ENCODE data around the gene TOMM40. TPM values are rescaled to one million over a fixed set of nuclear protein-coding genes. Genes with fewer than 3 reads are reported as not detected.

TOMM40 gene
- total and polyA plus RNA-seq, 11 donors: 32.2 to 79.9 (median 46.3) TPM

- Histone ChIP-seq H3K27me3 (no peaks in the 10 kb centered on the region), H3K4me1 (peaks cover 0 to 31% (median 21%) of the 10 kb centered on the region in 12 donors), H3K4me3 (peak overlapping the region; percentile 28 to 100 (median 73)), H3K9me3 (no peaks in the 10 kb centered on the region), H3K36me3 (peaks cover 0 to 59% (median 54%) of the 10 kb centered on the region in 9 donors), H3K27ac (peak overlapping the region in 9 of 12 donors; percentile 6 to 96 (median 93))
- DNase-seq (no peak), ATAC-seq (no peak)
- intact Hi-C loops (cut with DNase I): loop anchor here in 7 of 10 donors (1.0 to 10.0 kb wide), 4 partner anchors 43 to 165 kb away; partner anchors contain the start of gene NECTIN2 (in 6 of the 7)
- WGBS, 4 donors: 53 to 58% (median 56%) methylated on average over 17 of the region's 17 CpGs
- no peak for TF ChIP-seq POLR2A (IDR thresholded peaks at IDR 0.05)
- TF ChIP-seq CTCF (IDR thresholded peaks at IDR 0.05): no peak
These were observed 1.2 kb upstream of the TOMM40 start for GRCh38 chr19:44889830-44890365.

- no peak for TF ChIP-seq CTCF (IDR thresholded peaks at IDR 0.05)
- peak in 1 of 2 donors; percentile 69 for TF ChIP-seq POLR2A (IDR thresholded peaks at IDR 0.05)
- intact Hi-C loops (cut with DNase I): loop anchor here in 7 of 10 donors (1.0 to 10.0 kb wide), 4 partner anchors 43 to 164 kb away; partner anchors contain the start of gene NECTIN2 (in 6 of the 7)
- H3K9me3 ChIP-seq: no peaks in the 10 kb centered on the region
- DNase-seq (peak in 3 of 5 donors; percentile 100), ATAC-seq (peak; percentile 92 to 95 (median 94))
- peaks cover 0 to 31% (median 21%) of the 10 kb centered on the region in 12 donors for H3K4me1 ChIP-seq
- peaks cover 0 to 61% (median 60%) of the 10 kb centered on the region in 9 donors for H3K36me3 ChIP-seq
- H3K27me3 ChIP-seq: no peaks in the 10 kb centered on the region
- peak overlapping the region; percentile 28 to 100 (median 73) for H3K4me3 ChIP-seq
- WGBS, 4 donors: 0 to 1% (median 0%) methylated on average over 34 to 40 of the region's 40 CpGs
- peak overlapping the region; percentile 86 to 96 (median 94) for H3K27ac ChIP-seq
These were observed 563 bp upstream of the TOMM40 start for GRCh38 chr19:44890366-44891015.

GRCh38 chr19:44892932-44893331 lies 1.9 kb downstream of the TOMM40 start:
- no peak for TF ChIP-seq POLR2A (IDR thresholded peaks at IDR 0.05)
- TF ChIP-seq CTCF (IDR thresholded peaks at IDR 0.05): no peak
- peak overlapping the region in 2 of 12 donors; percentile 83 to 99 for H3K4me3 ChIP-seq
- H3K27ac ChIP-seq: no peak overlapping the region
- no peaks in the 10 kb centered on the region for H3K27me3 ChIP-seq
- H3K9me3 ChIP-seq: no peaks in the 10 kb centered on the region
- DNase-seq: no peak
- ATAC-seq: no peak
- intact Hi-C loops (cut with DNase I): loop anchor here in 3 of 10 donors (5.0 to 10.0 kb wide), 2 partner anchors 46 to 162 kb away; partner anchors contain the start of gene NECTIN2 (in 2 of the 3)
- H3K4me1 ChIP-seq: peaks cover 0 to 31% (median 21%) of the 10 kb centered on the region in 12 donors
- peaks cover 0 to 62% (median 57%) of the 10 kb centered on the region in 9 donors for H3K36me3 ChIP-seq
- 81 to 93% (median 89%) methylated on average over 7 of the region's 7 CpGs for WGBS, 4 donors
